Tibial artery (tissue), 4 donors: ENCODE results near the gene COL21A1.

Source experiments
- DNase-seq, 2 donors: peaks; one replicate each; pipeline ENCODE4 v3.0.0-alpha.2; 2019
- H3K27ac ChIP-seq, 2 donors: fragments of 200-600 bp; sonication (generic) in 1 of 2; 1 replicate in 1 of 2; 2 replicates in 1 of 2; pipeline ENCODE4 v1.5.1; 2018 to 2019; ENCODE audit warnings: mild to moderate bottlenecking in 1 of 2
- H3K27me3 ChIP-seq, 2 donors: fragments of 200-600 bp; sonication (generic) in 1 of 2; one replicate each; pipeline versions ENCODE4 v1.5.1 to v1.6.0; 2016 to 2019
- H3K36me3 ChIP-seq, 3 donors: fragments of 200-600 bp; sonication (generic) in 2 of 3; one replicate each; pipeline ENCODE4 v1.5.1; 2016 to 2019; ENCODE audit warnings: mild to moderate bottlenecking in 2 of 3
- H3K4me1 ChIP-seq, 4 donors: fragments of 200-600 bp; sonication (generic) in 2 of 4; 1 replicate in 3 of 4; 2 replicates in 1 of 4; pipeline ENCODE4 v1.5.1; 2016 to 2019
- H3K4me3 ChIP-seq, 2 donors: fragments of 200-600 bp; sonication (generic) in 1 of 2; 1 replicate in 1 of 2; 2 replicates in 1 of 2; pipeline ENCODE4 v1.5.1; 2018 to 2019; ENCODE audit warnings: mild to moderate bottlenecking in 2 of 2
- H3K9me3 ChIP-seq, 3 donors: fragments of 200-600 bp; sonication (generic) in 1 of 3; one replicate each; pipeline ENCODE4 v1.5.1; 2016 to 2019
- CTCF ChIP-seq, 2 experiments: fragments of 200-600 bp in 1 of 2; fragments of 450-650 bp in 1 of 2; IDR thresholded peaks; one replicate each; pipeline ENCODE4 v1.5.1; 2017 to 2019; ENCODE audit warnings: antibody characterized with exemption in 2 of 2, mild to moderate bottlenecking in 1 of 2, moderate library complexity in 1 of 2
- intact Hi-C: fragments of 100-400 bp; cut with DNase I; formaldehyde crosslinking; loops from one replicate; pipeline ENCODE4 v1.15.0; 2023; ENCODE audit warnings: low total_unique reads

The COL21A1 gene

DNA sequence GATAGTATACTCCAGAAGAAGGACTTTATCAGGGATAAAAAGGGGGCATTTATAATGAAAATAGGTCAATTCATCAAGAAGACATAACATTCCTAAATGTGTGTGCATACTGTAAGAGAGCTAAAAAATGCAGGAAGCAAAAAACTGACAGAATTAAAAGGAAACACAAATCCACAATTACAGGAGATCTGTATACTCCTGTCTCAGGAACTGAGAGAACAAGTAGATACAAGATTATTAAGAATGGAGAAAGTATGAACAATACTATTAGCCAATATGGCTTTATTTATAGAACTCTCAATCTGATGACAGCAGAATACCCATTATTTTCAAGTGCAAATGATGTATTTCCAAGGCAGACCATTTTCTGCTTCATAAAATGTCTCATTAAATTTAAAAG lies 204.3 kb downstream of the COL21A1 start:
- no peak overlapping the region for H3K4me3 ChIP-seq
- peaks cover 0 to 9% (median 2%) of the 10 kb centered on the region in 4 donors for H3K4me1 ChIP-seq
- no peak for TF ChIP-seq CTCF (IDR thresholded peaks at IDR 0.05)
- no peak for DNase-seq
- no peaks in the 10 kb centered on the region for H3K36me3 ChIP-seq
- intact Hi-C loops = no loop called here
- H3K9me3 ChIP-seq = no peaks in the 10 kb centered on the region
- no peaks in the 10 kb centered on the region for H3K27me3 ChIP-seq
- no peak overlapping the region for H3K27ac ChIP-seq

GRCh38 chr6:56041591-56041990 lies 205.8 kb downstream of the COL21A1 start:
- H3K27me3 ChIP-seq = no peaks in the 10 kb centered on the region
- no peak for TF ChIP-seq CTCF (IDR thresholded peaks at IDR 0.05)
- no peak for DNase-seq
- no peaks in the 10 kb centered on the region for H3K36me3 ChIP-seq
- no peak overlapping the region for H3K27ac ChIP-seq
- intact Hi-C loops = no loop called here
- peaks cover 0 to 9% (median 2%) of the 10 kb centered on the region in 4 donors for H3K4me1 ChIP-seq
- H3K9me3 ChIP-seq = no peaks in the 10 kb centered on the region
- H3K4me3 ChIP-seq = no peak overlapping the region

GRCh38 chr6:56040889-56041301 lies 206.5 kb downstream of the COL21A1 start:
- Histone ChIP-seq H3K36me3 (no peaks in the 10 kb centered on the region), H3K27me3 (no peaks in the 10 kb centered on the region), H3K9me3 (no peaks in the 10 kb centered on the region), H3K27ac (peak overlapping the region in 1 of 2 donors; percentile 23), H3K4me1 (peaks cover 0 to 9% (median 2%) of the 10 kb centered on the region in 4 donors), H3K4me3 (no peak overlapping the region)
- no peak for TF ChIP-seq CTCF (IDR thresholded peaks at IDR 0.05)
- intact Hi-C loops = no loop called here
- DNase-seq = no peak

DNA sequence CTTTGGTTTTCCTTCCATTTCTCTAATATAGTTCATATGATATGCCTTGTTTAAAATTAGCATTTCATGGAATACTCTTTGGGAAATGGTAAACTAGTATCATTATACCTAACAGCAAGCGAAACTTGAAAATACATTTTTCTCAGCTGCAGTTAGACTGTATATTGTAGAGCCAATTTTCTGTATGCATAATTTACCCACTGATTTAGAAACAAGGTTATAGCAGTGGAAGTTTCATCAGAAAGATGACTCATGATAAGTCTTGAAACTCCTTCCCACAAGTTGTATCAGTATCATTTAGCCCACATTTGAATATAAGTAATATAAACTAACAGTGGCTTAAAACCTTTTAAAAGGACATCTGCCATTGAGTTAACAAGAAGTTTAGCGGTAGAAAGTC lies 207.2 kb downstream of the COL21A1 start:
- no peak for TF ChIP-seq CTCF (IDR thresholded peaks at IDR 0.05)
- DNase-seq = no peak
- intact Hi-C loops = no loop called here
- Histone ChIP-seq H3K27ac (peak overlapping the region in 1 of 2 donors; percentile 10), H3K4me1 (peaks cover 0 to 9% (median 2%) of the 10 kb centered on the region in 4 donors), H3K27me3 (no peaks in the 10 kb centered on the region), H3K9me3 (no peaks in the 10 kb centered on the region), H3K36me3 (no peaks in the 10 kb centered on the region), H3K4me3 (no peak overlapping the region)

DNA sequence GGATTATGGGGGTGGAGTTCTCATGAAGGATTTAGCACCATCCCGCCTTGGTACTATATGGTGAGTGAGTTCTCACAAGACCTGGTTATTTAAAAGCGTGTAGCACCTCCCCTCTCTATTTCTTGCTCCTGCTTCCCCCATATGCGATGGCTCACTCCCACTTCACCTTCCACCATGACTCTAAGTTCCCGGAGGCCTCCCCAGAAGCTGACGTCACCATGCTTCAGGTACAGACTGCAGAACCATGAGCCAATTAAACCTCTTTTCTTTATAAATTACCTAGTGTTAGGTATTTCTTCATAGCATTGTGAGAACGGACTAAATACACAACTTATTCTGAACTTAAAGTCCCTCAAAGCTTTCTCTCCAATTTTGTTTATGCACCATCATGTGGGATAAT lies 208.6 kb downstream of the COL21A1 start:
- no peak for DNase-seq
- H3K4me3 ChIP-seq = no peak overlapping the region
- H3K4me1 ChIP-seq = peaks cover 0 to 9% (median 2%) of the 10 kb centered on the region in 4 donors
- no peaks in the 10 kb centered on the region for H3K27me3 ChIP-seq
- no peak for TF ChIP-seq CTCF (IDR thresholded peaks at IDR 0.05)
- H3K9me3 ChIP-seq = no peaks in the 10 kb centered on the region
- no peak overlapping the region for H3K27ac ChIP-seq
- intact Hi-C loops = no loop called here
- H3K36me3 ChIP-seq = no peaks in the 10 kb centered on the region

GRCh38 chr6:56037601-56038000 lies 209.8 kb downstream of the COL21A1 start:
- no peaks in the 10 kb centered on the region for H3K27me3 ChIP-seq
- no peak for DNase-seq
- H3K27ac ChIP-seq = no peak overlapping the region
- H3K4me1 ChIP-seq = peaks cover 0 to 9% (median 2%) of the 10 kb centered on the region in 4 donors
- H3K9me3 ChIP-seq = no peaks in the 10 kb centered on the region
- intact Hi-C loops = no loop called here
- no peak overlapping the region for H3K4me3 ChIP-seq
- no peak for TF ChIP-seq CTCF (IDR thresholded peaks at IDR 0.05)
- H3K36me3 ChIP-seq = no peaks in the 10 kb centered on the region
